GM12878 (cell line): Measurements from ENCODE around the gene FAT1. TPM values are rescaled to one million over a fixed set of nuclear protein-coding genes. Genes with fewer than 3 reads are reported as not detected.

Experiments
- ATAC-seq: fragments of 200-7000 bp; cut with Tn5 transposase; 3 replicates; pipeline ENCODE4 v1.9.1; 2020; ENCODE audit warnings: mild to moderate bottlenecking, moderate library complexity
- BruUV-seq: library from RNA; stranded (reverse); fragments of 400-500 nt; replicated peaks from 2 replicates; lab custom pipeline; 2021; lab: Mats Ljungman, UMichigan
- CTCF ChIA-PET: fragments of 300-600 bp; sonication (Branson Sonifier 250); formaldehyde crosslinking; extraction: SDS; loops from one replicate; lab custom pipeline; 2021; ENCODE audit warnings: inconsistent platforms; lab: Yijun Ruan, JAX
- POLR2A ChIA-PET: fragments of 350-600 bp; formaldehyde crosslinking; extraction: SDS; loops from one replicate; lab custom pipeline; 2021; ENCODE audit warnings: inconsistent platforms; lab: Charles Lee
- RAD21 ChIA-PET: fragments of 300-600 bp; sonication (Branson Sonifier 250); formaldehyde crosslinking; loops from one replicate; lab custom pipeline; 2023; ENCODE audit warnings: antibody characterized with exemption; ENCODE audit not compliant: unreplicated experiment; lab: Charles Lee
- SMC1A ChIA-PET: fragments of 300-600 bp; sonication (Branson Sonifier 250); formaldehyde crosslinking; loops from one replicate; lab custom pipeline; 2023; ENCODE audit not compliant: unreplicated experiment, uncharacterized antibody; lab: Charles Lee
- DNase-seq: peaks from one replicate; pipeline ENCODE4 v3.0.0-alpha.2; 2011; ENCODE audit warnings: low read depth, low spot score
- FAIRE-seq: peaks from 3 replicates; lab custom pipeline; 2011; peaks lifted over from hg19 to GRCh38; lab: Jason Lieb, UNC
- H2AFZ ChIP-seq: 2 replicates; pipeline ENCODE4 v1.6.0; 2011; ENCODE audit warnings: low read depth, low read length, control low read depth; ENCODE audit not compliant: control insufficient read depth
- H3K27ac ChIP-seq: 2 replicates; pipeline ENCODE4 v1.5.1; 2011; ENCODE audit warnings: control low read depth; ENCODE audit not compliant: control insufficient read depth, insufficient read depth
- H3K27me3 ChIP-seq, 2 experiments: replicated peaks in 1 of 2; 2 replicates each; pipeline versions ENCODE4 v1.6.0 to v1.6.1; 2011; ENCODE audit warnings: low read length in 1 of 2; ENCODE audit not compliant: control insufficient read depth in 2 of 2, insufficient read depth in 2 of 2
- H3K36me3 ChIP-seq, 2 experiments: 2 replicates each; pipeline ENCODE4 v1.5.1; 2011; ENCODE audit warnings: low read length in 1 of 2; ENCODE audit not compliant: control insufficient read depth in 2 of 2, insufficient read depth in 2 of 2
- H3K4me1 ChIP-seq: 2 replicates; pipeline ENCODE4 v1.6.1; 2011; ENCODE audit warnings: mild to moderate bottlenecking, low read length, moderate library complexity, mixed read lengths; ENCODE audit not compliant: control insufficient read depth, insufficient read depth
- H3K4me2 ChIP-seq: 2 replicates; pipeline ENCODE4 v1.6.0; 2011; ENCODE audit warnings: control low read depth; ENCODE audit not compliant: control insufficient read depth, insufficient read depth
- H3K4me3 ChIP-seq: fragments of 200-600 bp; sonication (generic); 2 replicates; pipeline ENCODE4 v1.5.1; 2016
- H3K79me2 ChIP-seq: 2 replicates; pipeline ENCODE4 v1.6.0; 2011; ENCODE audit warnings: low read length; ENCODE audit not compliant: control insufficient read depth, insufficient read depth
- H3K9ac ChIP-seq: 2 replicates; pipeline ENCODE4 v1.8.0; 2011; ENCODE audit warnings: low read length, control low read depth, mixed read lengths; ENCODE audit not compliant: control insufficient read depth, insufficient read depth
- H3K9me3 ChIP-seq: replicated peaks from 3 replicates; pipeline ENCODE4 v1.5.1; 2011; ENCODE audit warnings: mild to moderate bottlenecking, low read length; ENCODE audit not compliant: control insufficient read depth, insufficient read depth
- H4K20me1 ChIP-seq: 2 replicates; pipeline ENCODE4 v1.6.0; 2011; ENCODE audit not compliant: control insufficient read depth, insufficient read depth
- ATF7 ChIP-seq: fragments of 450-650 bp; IDR thresholded peaks from 2 replicates; pipeline ENCODE4 v1.6.1; 2016; ENCODE audit warnings: low read depth, mild to moderate bottlenecking
- BCLAF1 ChIP-seq: fragments of 450-650 bp; IDR thresholded peaks from 2 replicates; pipeline ENCODE4 v1.6.1; 2017; ENCODE audit warnings: antibody characterized with exemption, mild to moderate bottlenecking, moderate library complexity
- CEBPZ ChIP-seq: fragments of 150-350 bp; IDR thresholded peaks from 2 replicates; pipeline ENCODE4 v1.6.1; 2016; ENCODE audit warnings: low read depth, low read length
- FOXK2 ChIP-seq: fragments of 450-650 bp; IDR thresholded peaks from 2 replicates; pipeline ENCODE4 v1.6.1; 2017; ENCODE audit warnings: mild to moderate bottlenecking, moderate library complexity
- KAT2A ChIP-seq: conservative IDR thresholded peaks from 2 replicates; pipeline ENCODE4 v1.6.1; 2011; ENCODE audit warnings: low read depth, low read length; ENCODE audit not compliant: control insufficient read depth
- KLF5 ChIP-seq: fragments of 450-650 bp; IDR thresholded peaks from 2 replicates; pipeline ENCODE4 v1.6.1; 2014; ENCODE audit warnings: mild to moderate bottlenecking; ENCODE audit not compliant: partially characterized antibody
- MAX ChIP-seq: IDR thresholded peaks from 2 replicates; pipeline ENCODE4 v1.6.1; 2012; ENCODE audit warnings: low read depth, low read length, improper control_type of control experiment
- MEF2B ChIP-seq: fragments of 450-650 bp; IDR thresholded peaks from 2 replicates; pipeline ENCODE4 v1.6.1; 2018; ENCODE audit warnings: mild to moderate bottlenecking, moderate library complexity; ENCODE audit not compliant: partially characterized antibody, poor library complexity, severe bottlenecking
- PAX8 ChIP-seq: fragments of 450-650 bp; IDR thresholded peaks from 2 replicates; pipeline ENCODE4 v1.6.1; 2017; ENCODE audit warnings: mild to moderate bottlenecking, moderate library complexity
- POLR2AphosphoS2 ChIP-seq: IDR thresholded peaks from 2 replicates; pipeline ENCODE4 v1.6.1; 2011; ENCODE audit warnings: low read depth, mild to moderate bottlenecking, low read length, improper control_type of control experiment, moderate library complexity
- POLR2AphosphoS5 ChIP-seq: IDR thresholded peaks from 2 replicates; pipeline ENCODE4 v1.6.1; 2011; ENCODE audit warnings: mild to moderate bottlenecking, low read length, inconsistent platforms
- POU2F2 ChIP-seq: IDR thresholded peaks from 3 replicates; pipeline ENCODE4 v1.6.1; 2011; ENCODE audit warnings: low read depth, mild to moderate bottlenecking, low read length, borderline replicate concordance
- STAT1 ChIP-seq: fragments of 450-650 bp; conservative IDR thresholded peaks from 2 replicates; pipeline ENCODE4 v1.6.1; 2014; ENCODE audit warnings: antibody characterized with exemption, mild to moderate bottlenecking
- USF2 ChIP-seq: IDR thresholded peaks from 2 replicates; pipeline ENCODE4 v1.6.1; 2011; ENCODE audit warnings: low read depth, low read length, improper control_type of control experiment, borderline replicate concordance
- ZNF24 ChIP-seq: fragments of 450-650 bp; IDR thresholded peaks from 2 replicates; pipeline ENCODE4 v1.6.1; 2017; ENCODE audit warnings: antibody characterized with exemption, mild to moderate bottlenecking
- ZNF274 ChIP-seq: IDR thresholded peaks from one replicate; pipeline ENCODE4 v1.8.0; 2011; ENCODE audit not compliant: insufficient read length, insufficient read depth
- ZNF384 ChIP-seq: IDR thresholded peaks from 2 replicates; pipeline ENCODE4 v1.6.1; 2012; ENCODE audit warnings: low read depth, mild to moderate bottlenecking, low read length, improper control_type of control experiment, borderline replicate concordance
- ZZZ3 ChIP-seq: IDR thresholded peaks from 2 replicates; pipeline ENCODE4 v1.6.1; 2011; ENCODE audit warnings: low read depth; ENCODE audit not compliant: control insufficient read depth, insufficient read length
- WGBS: methylation state at CpG from one replicate; pipeline ENCODE4 v1.1.6; 2016; ENCODE audit warnings: low lambda C conversion rate; ENCODE audit not compliant: insufficient replicate concordance, insufficient coverage; ENCODE audit errors: missing lambda C conversion rate; 5-methylcytosine and 5-hydroxymethylcytosine counted together
- in situ Hi-C: fragments of 300-500 bp; cut with MboI; formaldehyde crosslinking; loops from 9 replicates; pipeline ENCODE4 v1.14.3; 2018; ENCODE audit warnings: mixed read lengths
- intact Hi-C: fragments of 100-400 bp; cut with micrococcal nuclease; formaldehyde crosslinking; loops from one replicate; pipeline ENCODE4 v1.14.2; 2022; ENCODE audit not compliant: unreplicated experiment
- polyA plus RNA-seq, 11 experiments: library from polyadenylated mRNA; depleted of rRNA in 4 of 11; unstranded in 6 of 11; stranded (reverse) in 5 of 11; fragments of >200 nt; fragmentation: Nextera tagmentation in 4 of 11; fragmentation: Illumina TruSeq in 1 of 11; extraction: Ambion mirVana in 4 of 11; extraction: Trizol in 1 of 11; gene quantifications; 1 replicate in 1 of 11; 2 replicates in 10 of 11; pipeline versions ENCODE4 v1.2.1 to v1.2.3, GENCODE V29; 2011 to 2016; ENCODE audit warnings: inconsistent platforms in 2 of 11, missing spikeins in 2 of 11, low read depth in 1 of 11
- total RNA-seq, 4 experiments: library from RNA; depleted of rRNA in 3 of 4; stranded (reverse); fragments of >200 nt in 3 of 4; fragmentation: Illumina TruSeq in 1 of 4; extraction: Trizol in 1 of 4; gene quantifications; 2 replicates each; pipeline versions ENCODE4 v1.2.1 to v1.2.3, GENCODE V29; 2013 to 2021

The FAT1 gene
- total and polyA plus RNA-seq, 10 of the 15 experiments (the other 5 are each of a cell fraction or from before 2014, with no cell fraction given) = 0.04 to 11.8 (median 0.11) TPM; not detected in 1

GRCh38 chr4:186698028-186698427, 25.6 kb downstream of the FAT1 start (continued):
- TF ChIP-seq POLR2AphosphoS2 (no peak), USF2 (no peak), ZZZ3 (no peak), POU2F2 (no peak), ATF7 (no peak), MEF2B (no peak), BCLAF1 (no peak)

- Histone ChIP-seq H3K4me3 (no peak overlapping the region), H3K9me3 (no peaks in the 10 kb centered on the region; the same call in 2 of the 3 replicates), H3K27ac (no peak overlapping the region), H3K79me2 (no peaks in the 10 kb centered on the region), H3K4me2 (no peak overlapping the region), H2AFZ (no peak overlapping the region), H3K4me1 (no peaks in the 10 kb centered on the region), H3K36me3 (no peaks in the 10 kb centered on the region), H3K9ac (no peak overlapping the region), H3K27me3 (no peaks in the 10 kb centered on the region), H4K20me1 (no peaks in the 10 kb centered on the region)
- ATAC-seq = no peak
- in situ Hi-C loops = no loop called here
- no TSS peak for BruUV-seq
- ChIA-PET SMC1A (no interaction called here), RAD21 (no interaction called here), POLR2A (no interaction called here), CTCF (no interaction called here)
- FAIRE-seq = no peak
- intact Hi-C loops = no loop called here
- no peak for DNase-seq
- WGBS = 41% methylated on average over 4 of the region's 4 CpGs
- TF ChIP-seq FOXK2 (no peak), ZNF384 (no peak), POLR2AphosphoS5 (no peak), KAT2A (no peak), STAT1 (no peak), PAX8 (no peak), ZNF274 (no peak), MAX (no peak), ZNF24 (no peak), KLF5 (no peak), CEBPZ (no peak)
These were observed 28.3 kb downstream of the FAT1 start for GRCh38 chr4:186695392-186695791.
